GM12878 (cell line): ENCODE measurements around the gene PROB1. TPM values are rescaled to one million over a fixed set of nuclear protein-coding genes. Genes with fewer than 3 reads are reported as not detected.

Experiments used
- ATAC-seq: fragments of 200-7000 bp; cut with Tn5 transposase; 3 replicates; pipeline ENCODE4 v1.9.1; 2020; ENCODE audit warnings: mild to moderate bottlenecking, moderate library complexity
- BruUV-seq: library from RNA; stranded (reverse); fragments of 400-500 nt; replicated peaks from 2 replicates; lab custom pipeline; 2021; lab: Mats Ljungman, UMichigan
- CTCF ChIA-PET: fragments of 300-600 bp; sonication (Branson Sonifier 250); formaldehyde crosslinking; extraction: SDS; loops from one replicate; lab custom pipeline; 2021; ENCODE audit warnings: inconsistent platforms; lab: Yijun Ruan, JAX
- POLR2A ChIA-PET: fragments of 350-600 bp; formaldehyde crosslinking; extraction: SDS; loops from one replicate; lab custom pipeline; 2021; ENCODE audit warnings: inconsistent platforms; lab: Charles Lee
- RAD21 ChIA-PET: fragments of 300-600 bp; sonication (Branson Sonifier 250); formaldehyde crosslinking; loops from one replicate; lab custom pipeline; 2023; ENCODE audit warnings: antibody characterized with exemption; ENCODE audit not compliant: unreplicated experiment; lab: Charles Lee
- SMC1A ChIA-PET: fragments of 300-600 bp; sonication (Branson Sonifier 250); formaldehyde crosslinking; loops from one replicate; lab custom pipeline; 2023; ENCODE audit not compliant: unreplicated experiment, uncharacterized antibody; lab: Charles Lee
- DNase-seq: peaks from one replicate; pipeline ENCODE4 v3.0.0-alpha.2; 2011; ENCODE audit warnings: low read depth, low spot score
- FAIRE-seq: peaks from 3 replicates; lab custom pipeline; 2011; peaks lifted over from hg19 to GRCh38; lab: Jason Lieb, UNC
- H2AFZ ChIP-seq: 2 replicates; pipeline ENCODE4 v1.6.0; 2011; ENCODE audit warnings: low read depth, low read length, control low read depth; ENCODE audit not compliant: control insufficient read depth
- H3K27ac ChIP-seq: 2 replicates; pipeline ENCODE4 v1.5.1; 2011; ENCODE audit warnings: control low read depth; ENCODE audit not compliant: control insufficient read depth, insufficient read depth
- H3K27me3 ChIP-seq, 2 experiments: replicated peaks in 1 of 2; 2 replicates each; pipeline versions ENCODE4 v1.6.0 to v1.6.1; 2011; ENCODE audit warnings: low read length in 1 of 2; ENCODE audit not compliant: control insufficient read depth in 2 of 2, insufficient read depth in 2 of 2
- H3K36me3 ChIP-seq, 2 experiments: 2 replicates each; pipeline ENCODE4 v1.5.1; 2011; ENCODE audit warnings: low read length in 1 of 2; ENCODE audit not compliant: control insufficient read depth in 2 of 2, insufficient read depth in 2 of 2
- H3K4me1 ChIP-seq: 2 replicates; pipeline ENCODE4 v1.6.1; 2011; ENCODE audit warnings: mild to moderate bottlenecking, low read length, moderate library complexity, mixed read lengths; ENCODE audit not compliant: control insufficient read depth, insufficient read depth
- H3K4me2 ChIP-seq: 2 replicates; pipeline ENCODE4 v1.6.0; 2011; ENCODE audit warnings: control low read depth; ENCODE audit not compliant: control insufficient read depth, insufficient read depth
- H3K4me3 ChIP-seq: fragments of 200-600 bp; sonication (generic); 2 replicates; pipeline ENCODE4 v1.5.1; 2016
- H3K79me2 ChIP-seq: 2 replicates; pipeline ENCODE4 v1.6.0; 2011; ENCODE audit warnings: low read length; ENCODE audit not compliant: control insufficient read depth, insufficient read depth
- H3K9ac ChIP-seq: 2 replicates; pipeline ENCODE4 v1.8.0; 2011; ENCODE audit warnings: low read length, control low read depth, mixed read lengths; ENCODE audit not compliant: control insufficient read depth, insufficient read depth
- H3K9me3 ChIP-seq: replicated peaks from 3 replicates; pipeline ENCODE4 v1.5.1; 2011; ENCODE audit warnings: mild to moderate bottlenecking, low read length; ENCODE audit not compliant: control insufficient read depth, insufficient read depth
- H4K20me1 ChIP-seq: 2 replicates; pipeline ENCODE4 v1.6.0; 2011; ENCODE audit not compliant: control insufficient read depth, insufficient read depth
- CBFB ChIP-seq: IDR thresholded peaks from 2 replicates; pipeline ENCODE4 v1.6.1; 2016; ENCODE audit warnings: antibody characterized with exemption, low read depth
- CEBPB ChIP-seq, 2 experiments: fragments of 150-350 bp in 1 of 2; IDR thresholded peaks; 2 replicates each; pipeline ENCODE4 v1.6.1; 2012 to 2014; ENCODE audit warnings: low read depth in 2 of 2, low read length in 2 of 2, borderline replicate concordance in 1 of 2, inconsistent platforms in 1 of 2
- CHD1 ChIP-seq: IDR thresholded peaks from 2 replicates; pipeline ENCODE4 v1.6.1; 2012; ENCODE audit warnings: low read depth, low read length, improper control_type of control experiment
- CHD2 ChIP-seq: IDR thresholded peaks from 2 replicates; pipeline ENCODE4 v1.6.1; 2011; ENCODE audit warnings: low read depth, low read length, improper control_type of control experiment, borderline replicate concordance
- IKZF1 ChIP-seq: fragments of 450-650 bp; conservative IDR thresholded peaks from 2 replicates; pipeline ENCODE4 v1.6.1; 2017; ENCODE audit warnings: antibody characterized with exemption, mild to moderate bottlenecking
- JUNB ChIP-seq: IDR thresholded peaks from 2 replicates; pipeline ENCODE4 v1.6.1; 2016; ENCODE audit warnings: antibody characterized with exemption, mild to moderate bottlenecking
- MEF2B ChIP-seq: fragments of 450-650 bp; IDR thresholded peaks from 2 replicates; pipeline ENCODE4 v1.6.1; 2018; ENCODE audit warnings: mild to moderate bottlenecking, moderate library complexity; ENCODE audit not compliant: partially characterized antibody, poor library complexity, severe bottlenecking
- MTA2 ChIP-seq: fragments of 450-650 bp; IDR thresholded peaks from 2 replicates; pipeline ENCODE4 v1.6.1; 2016; ENCODE audit warnings: low read depth, mild to moderate bottlenecking, moderate library complexity
- NR2C1 ChIP-seq: fragments of 450-650 bp; IDR thresholded peaks from 2 replicates; pipeline ENCODE4 v1.6.1; 2017; ENCODE audit warnings: antibody characterized with exemption, mild to moderate bottlenecking, moderate library complexity
- POLR2AphosphoS2 ChIP-seq: IDR thresholded peaks from 2 replicates; pipeline ENCODE4 v1.6.1; 2011; ENCODE audit warnings: low read depth, mild to moderate bottlenecking, low read length, improper control_type of control experiment, moderate library complexity
- POU2F2 ChIP-seq: IDR thresholded peaks from 3 replicates; pipeline ENCODE4 v1.6.1; 2011; ENCODE audit warnings: low read depth, mild to moderate bottlenecking, low read length, borderline replicate concordance
- RUNX3 ChIP-seq: IDR thresholded peaks from 2 replicates; pipeline ENCODE4 v1.6.1; 2012; ENCODE audit warnings: low read length, inconsistent platforms
- SMARCA5 ChIP-seq: fragments of 450-650 bp; IDR thresholded peaks from 2 replicates; pipeline ENCODE4 v1.6.1; 2017; ENCODE audit warnings: mild to moderate bottlenecking
- YBX1 ChIP-seq: fragments of 450-650 bp; IDR thresholded peaks from 2 replicates; pipeline ENCODE4 v1.6.1; 2016; ENCODE audit warnings: antibody characterized with exemption
- YY1 ChIP-seq: IDR thresholded peaks from 2 replicates; pipeline ENCODE4 v1.6.1; 2011; ENCODE audit warnings: low read depth, mild to moderate bottlenecking, low read length
- WGBS: methylation state at CpG from one replicate; pipeline ENCODE4 v1.1.6; 2016; ENCODE audit warnings: low lambda C conversion rate; ENCODE audit not compliant: insufficient replicate concordance, insufficient coverage; ENCODE audit errors: missing lambda C conversion rate; 5-methylcytosine and 5-hydroxymethylcytosine counted together
- in situ Hi-C: fragments of 300-500 bp; cut with MboI; formaldehyde crosslinking; loops from 9 replicates; pipeline ENCODE4 v1.14.3; 2018; ENCODE audit warnings: mixed read lengths
- intact Hi-C: fragments of 100-400 bp; cut with micrococcal nuclease; formaldehyde crosslinking; loops from one replicate; pipeline ENCODE4 v1.14.2; 2022; ENCODE audit not compliant: unreplicated experiment
- polyA plus RNA-seq, 11 experiments: library from polyadenylated mRNA; depleted of rRNA in 4 of 11; unstranded in 6 of 11; stranded (reverse) in 5 of 11; fragments of >200 nt; fragmentation: Nextera tagmentation in 4 of 11; fragmentation: Illumina TruSeq in 1 of 11; extraction: Ambion mirVana in 4 of 11; extraction: Trizol in 1 of 11; gene quantifications; 1 replicate in 1 of 11; 2 replicates in 10 of 11; pipeline versions ENCODE4 v1.2.1 to v1.2.3, GENCODE V29; 2011 to 2016; ENCODE audit warnings: inconsistent platforms in 2 of 11, missing spikeins in 2 of 11, low read depth in 1 of 11
- total RNA-seq, 4 experiments: library from RNA; depleted of rRNA in 3 of 4; stranded (reverse); fragments of >200 nt in 3 of 4; fragmentation: Illumina TruSeq in 1 of 4; extraction: Trizol in 1 of 4; gene quantifications; 2 replicates each; pipeline versions ENCODE4 v1.2.1 to v1.2.3, GENCODE V29; 2013 to 2021
- TF ChIP-seq, protein P1 (sequence below): IDR thresholded peaks from 2 replicates; pipeline ENCODE4 v1.6.1; 2011; ENCODE audit warnings: low read depth, low read length, improper control_type of control experiment, borderline replicate concordance
- TF ChIP-seq, protein P2 (sequence below): IDR thresholded peaks from 2 replicates; pipeline ENCODE4 v1.6.1; 2012; ENCODE audit warnings: low read length, inconsistent platforms

PROB1 gene
- total and polyA plus RNA-seq, 10 of the 15 experiments (the other 5 are each of a cell fraction or from before 2014, with no cell fraction given) = 0.14 to 8.1 (median 2.9) TPM

DNA sequence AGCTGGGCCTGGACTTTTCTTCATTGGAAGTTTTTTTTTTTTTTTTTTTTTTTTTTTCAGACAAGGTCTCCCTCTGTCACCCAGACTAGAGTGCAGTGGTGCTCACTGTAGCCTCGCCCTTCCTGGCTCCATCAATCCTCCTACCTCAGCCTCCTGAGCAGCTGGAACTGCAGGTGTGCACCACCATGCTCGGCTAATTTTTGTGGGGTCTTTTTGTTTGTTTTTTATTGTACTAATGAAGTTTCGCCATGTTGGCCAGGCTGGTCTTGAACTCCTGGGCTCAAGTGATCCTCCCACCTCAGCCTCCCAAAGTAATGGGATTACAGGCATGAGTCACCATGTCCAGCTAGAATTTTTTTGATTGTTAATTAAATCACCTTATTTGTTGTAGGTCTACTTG lies 40.8 kb upstream of the PROB1 start:
- CTCF ChIA-PET = interaction anchor here (0.6 to 7.9 kb wide), 8 partner anchors 13 to 200 kb away, joined by 4 to 83 read pairs (median 14); partner anchors contain the start of gene STING1
- 98% methylated on average over 3 of the region's 3 CpGs for WGBS
- Histone ChIP-seq H3K27ac (no peak overlapping the region), H3K4me2 (no peak overlapping the region), H3K36me3 (no peaks in the 10 kb centered on the region), H3K79me2 (no peaks in the 10 kb centered on the region), H4K20me1 (no peaks in the 10 kb centered on the region)
- DNase-seq = no peak
- no peak for TF ChIP-seq MEF2B
- TF ChIP-seq, all 136 proteins: peak for 0
- intact Hi-C loops = no loop called here
- no peak for FAIRE-seq
- in situ Hi-C loops = no loop called here
- ChIA-PET POLR2A (interaction anchor here (0.6 to 5.7 kb wide), 11 partner anchors 10 to 140 kb away, joined by 3 to 53 read pairs (median 3); partner anchors contain the start of gene STING1), RAD21 (interaction anchor here (0.8 to 5.4 kb wide), 11 partner anchors 8 to 94 kb away, joined by 3 to 59 read pairs (median 8); partner anchors contain the start of genes ECSCR and SPATA24), SMC1A (interaction anchor here (0.7 to 8.2 kb wide), 9 partner anchors 12 to 127 kb away, joined by 3 to 86 read pairs (median 16); partner anchors contain the start of gene STING1)
- H3K9ac ChIP-seq = no peak overlapping the region
- H3K27me3 ChIP-seq = no peaks in the 10 kb centered on the region
- ATAC-seq = no peak
- no TSS peak for BruUV-seq
- no peak overlapping the region for H3K4me3 ChIP-seq
- H2AFZ ChIP-seq = no peak overlapping the region
- peaks cover 24% of the 10 kb centered on the region for H3K4me1 ChIP-seq
- H3K9me3 ChIP-seq = no peaks in the 10 kb centered on the region

DNA sequence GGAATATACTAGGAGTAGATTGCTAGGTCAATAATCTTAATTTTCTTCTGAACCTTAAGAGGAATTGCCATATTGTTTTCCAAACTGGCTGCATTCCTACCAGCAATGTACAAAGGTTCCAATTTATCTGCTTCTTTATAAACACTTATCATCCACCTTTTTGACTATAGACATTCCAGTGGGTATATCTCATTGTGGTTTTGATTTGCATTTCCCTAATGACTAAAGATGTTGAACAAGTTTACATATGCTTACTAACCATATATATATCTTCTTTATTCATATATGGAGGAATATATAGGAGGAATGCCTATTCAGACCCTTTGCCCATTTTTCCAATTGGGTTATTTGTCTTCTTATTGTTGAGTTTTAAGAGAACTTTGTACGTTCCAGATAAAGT lies 36.8 kb upstream of the PROB1 start:
- no peak for FAIRE-seq

More for the DNA sequence above, 36.8 kb upstream of the PROB1 start:
- 100% methylated on average over 1 of the region's 1 CpG for WGBS
- H3K9ac ChIP-seq = no peak overlapping the region
- no peak for DNase-seq
- in situ Hi-C loops (no loop called here), intact Hi-C loops (no loop called here)
- no TSS peak for BruUV-seq
- H3K9me3 ChIP-seq = no peaks in the 10 kb centered on the region
- H3K4me3 ChIP-seq = no peak overlapping the region
- H3K79me2 ChIP-seq = no peaks in the 10 kb centered on the region
- no peak overlapping the region for H2AFZ ChIP-seq
- H3K4me1 ChIP-seq = peaks cover 2% of the 10 kb centered on the region; the same call in 1 of the 2 replicates
- no peaks in the 10 kb centered on the region; a peak in 1 of 4 replicates for H3K36me3 ChIP-seq
- SMC1A ChIA-PET = interaction anchor here (1.1 to 2.7 kb wide), 4 partner anchors 8 to 81 kb away, joined by 4 to 20 read pairs (median 12); no protein-coding TSS in a partner anchor
- no peak overlapping the region for H3K27ac ChIP-seq
- no peak overlapping the region for H3K4me2 ChIP-seq
- CTCF ChIA-PET = interaction anchor here (1.0 to 7.9 kb wide), 5 partner anchors 9 to 81 kb away, joined by 3 to 83 read pairs (median 4); no protein-coding TSS in a partner anchor
- ATAC-seq = no peak
- RAD21 ChIA-PET = no interaction called here
- H3K27me3 ChIP-seq = no peaks in the 10 kb centered on the region
- TF ChIP-seq IKZF1 = no peak
- TF ChIP-seq, protein P1, sequence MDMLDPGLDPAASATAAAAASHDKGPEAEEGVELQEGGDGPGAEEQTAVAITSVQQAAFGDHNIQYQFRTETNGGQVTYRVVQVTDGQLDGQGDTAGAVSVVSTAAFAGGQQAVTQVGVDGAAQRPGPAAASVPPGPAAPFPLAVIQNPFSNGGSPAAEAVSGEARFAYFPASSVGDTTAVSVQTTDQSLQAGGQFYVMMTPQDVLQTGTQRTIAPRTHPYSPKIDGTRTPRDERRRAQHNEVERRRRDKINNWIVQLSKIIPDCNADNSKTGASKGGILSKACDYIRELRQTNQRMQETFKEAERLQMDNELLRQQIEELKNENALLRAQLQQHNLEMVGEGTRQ = no peak
- no peak for TF ChIP-seq POU2F2
- no peak for TF ChIP-seq CHD2
- TF ChIP-seq CHD1 = no peak
- no peak for TF ChIP-seq NR2C1
- no peak for TF ChIP-seq MTA2
- TF ChIP-seq JUNB = no peak
- no peak for TF ChIP-seq RUNX3
- TF ChIP-seq, protein P2, sequence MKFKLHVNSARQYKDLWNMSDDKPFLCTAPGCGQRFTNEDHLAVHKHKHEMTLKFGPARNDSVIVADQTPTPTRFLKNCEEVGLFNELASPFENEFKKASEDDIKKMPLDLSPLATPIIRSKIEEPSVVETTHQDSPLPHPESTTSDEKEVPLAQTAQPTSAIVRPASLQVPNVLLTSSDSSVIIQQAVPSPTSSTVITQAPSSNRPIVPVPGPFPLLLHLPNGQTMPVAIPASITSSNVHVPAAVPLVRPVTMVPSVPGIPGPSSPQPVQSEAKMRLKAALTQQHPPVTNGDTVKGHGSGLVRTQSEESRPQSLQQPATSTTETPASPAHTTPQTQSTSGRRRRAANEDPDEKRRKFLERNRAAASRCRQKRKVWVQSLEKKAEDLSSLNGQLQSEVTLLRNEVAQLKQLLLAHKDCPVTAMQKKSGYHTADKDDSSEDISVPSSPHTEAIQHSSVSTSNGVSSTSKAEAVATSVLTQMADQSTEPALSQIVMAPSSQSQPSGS = no peak
- TF ChIP-seq SMARCA5 = no peak
- TF ChIP-seq CBFB = no peak
- no peak for TF ChIP-seq YY1
- no peak for TF ChIP-seq CEBPB (IDR thresholded peaks at IDR 0.05; ENCODE audit: borderline replicate concordance in 1 of 2, low read depth in 2 of 2, low read length in 2 of 2)
- no peak for TF ChIP-seq POLR2AphosphoS2
- TF ChIP-seq YBX1 = no peak
- TF ChIP-seq, all 136 proteins: peak for 0
- H4K20me1 ChIP-seq = no peaks in the 10 kb centered on the region
- POLR2A ChIA-PET = interaction anchor here (1.2 kb wide), 1 partner anchor 49 kb away, joined by 3 read pairs; no protein-coding TSS in a partner anchor
